Inflammatory macrophage (primary cell): ENCODE data around the gene MAST2.
"Not testable (repeated sequence)": the region's sequence is repeated elsewhere in the genome, so short reads cannot be mapped to it uniquely, and the experiment has no call there.

ENCODE experiments used
- DNase-seq, 2 donors: peaks; one replicate each; pipeline ENCODE4 v3.0.0-alpha.2; 2020 to 2022

Gene MAST2

DNA sequence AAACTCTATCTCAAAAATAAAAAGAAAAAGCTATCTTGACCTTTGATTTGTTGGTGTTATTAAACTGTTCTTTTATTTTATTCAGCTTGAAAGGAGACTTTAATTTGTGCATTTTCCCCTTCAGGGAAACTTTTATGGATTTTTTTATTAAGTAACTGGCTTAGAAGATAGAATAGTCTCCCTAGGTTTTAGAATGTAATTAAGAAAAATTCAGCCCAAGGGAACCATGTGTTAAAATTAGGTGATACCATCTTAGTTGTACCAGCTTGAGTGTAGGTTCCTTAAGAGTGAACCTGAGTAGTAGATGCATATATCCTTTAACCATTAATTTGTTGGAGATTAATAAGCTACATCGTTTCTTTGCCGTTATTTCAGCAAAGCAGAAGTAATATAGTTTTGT lies 11.4 kb downstream of the MAST2 start:
- no peak for DNase-seq

DNA sequence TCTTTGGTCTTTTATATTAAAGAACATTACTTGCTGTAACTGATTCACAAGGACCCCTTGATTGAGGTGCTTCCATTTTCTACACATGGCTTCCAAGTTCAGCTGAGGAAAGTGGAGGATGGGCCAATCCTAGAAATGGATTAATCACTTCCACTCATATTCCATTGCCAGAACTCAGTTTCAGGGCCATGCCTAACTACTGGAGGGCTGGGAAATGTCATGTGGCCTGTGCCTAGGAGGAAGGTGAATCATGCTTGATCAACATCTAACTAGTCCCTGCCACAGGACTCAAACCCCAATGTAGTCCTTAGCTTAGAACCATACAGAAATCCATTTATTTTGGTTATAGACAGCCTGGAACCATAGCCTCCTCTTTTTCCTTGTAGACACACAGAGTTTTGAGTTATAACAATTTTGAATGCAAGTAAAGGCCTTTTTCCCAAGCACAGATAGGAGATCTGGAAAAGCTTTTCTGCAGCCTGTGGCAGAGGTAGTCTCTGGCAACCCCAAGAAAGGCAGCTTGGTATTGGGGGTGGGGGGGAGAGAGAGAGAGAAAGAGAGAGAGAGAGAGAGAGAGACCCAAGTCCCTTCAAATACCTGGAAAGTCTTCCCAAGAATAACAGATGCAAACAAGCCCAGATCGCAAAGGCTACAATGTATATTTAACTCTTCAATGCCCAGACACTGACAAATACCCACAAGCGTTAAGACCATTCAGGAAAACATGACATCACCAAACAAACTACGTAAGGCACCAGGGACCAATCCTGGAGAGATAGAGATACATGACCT lies 12.5 kb downstream of the MAST2 start:
- DNase-seq: no peak

DNA sequence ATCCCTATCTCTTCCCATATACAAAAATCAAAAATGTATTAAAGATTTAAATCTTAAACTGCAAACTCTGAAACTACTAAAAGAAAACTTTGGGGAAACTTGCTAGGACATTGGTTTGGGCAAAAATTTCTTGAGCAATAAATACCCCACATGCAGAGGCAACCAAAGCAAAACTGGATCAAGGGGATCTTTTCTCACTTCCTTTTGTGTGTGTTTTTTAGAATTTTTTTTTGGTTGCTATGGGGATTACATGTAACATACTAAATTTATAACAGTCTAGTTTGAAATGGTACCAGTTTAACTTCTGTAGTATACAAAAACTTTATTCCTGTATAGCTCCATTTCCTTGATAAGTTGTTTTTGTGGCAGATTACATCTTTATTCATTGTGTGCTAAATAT lies 16.8 kb downstream of the MAST2 start:
- peak; percentile 17 to 55 for DNase-seq

DNA sequence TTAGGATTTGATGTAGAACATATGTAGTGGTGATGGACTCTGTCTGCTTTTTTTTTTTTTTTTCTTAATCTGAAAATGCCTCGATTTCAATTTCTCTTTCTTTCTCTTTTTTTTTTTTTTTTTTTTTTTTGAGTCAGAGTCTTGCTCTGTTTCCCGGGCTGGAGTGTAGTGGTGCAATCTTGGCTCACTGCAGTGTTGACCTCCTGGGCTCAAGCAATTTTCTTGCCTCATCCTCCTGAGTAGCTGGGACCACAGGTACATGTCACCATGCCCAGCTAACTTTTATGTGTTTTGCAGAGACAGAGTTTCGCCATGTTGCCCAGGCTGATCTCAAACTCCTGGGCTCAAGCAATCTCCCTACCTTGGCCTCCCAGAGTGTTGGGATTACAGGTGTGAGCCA lies 17.4 kb downstream of the MAST2 start:
- no peak for DNase-seq

DNA sequence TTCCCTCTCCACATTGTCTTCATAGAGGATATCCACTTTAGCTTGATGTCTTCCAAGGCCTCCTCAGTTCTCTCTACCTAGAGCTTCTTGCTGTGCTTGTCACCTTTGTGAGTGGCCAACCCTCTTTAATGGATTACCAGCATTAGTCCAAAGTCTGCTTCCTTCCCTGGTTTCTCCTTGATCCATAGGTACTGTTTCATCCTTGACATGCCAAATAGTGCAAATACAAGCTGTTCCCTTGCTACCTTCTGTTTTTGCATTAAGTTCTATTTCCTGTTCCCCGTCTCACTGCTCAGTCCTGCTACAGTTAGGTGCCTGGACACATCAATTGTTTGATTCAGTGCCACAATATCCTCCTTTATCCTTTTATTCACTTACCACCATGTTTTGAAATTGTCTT lies 19.2 kb downstream of the MAST2 start:
- DNase-seq: no peak

DNA sequence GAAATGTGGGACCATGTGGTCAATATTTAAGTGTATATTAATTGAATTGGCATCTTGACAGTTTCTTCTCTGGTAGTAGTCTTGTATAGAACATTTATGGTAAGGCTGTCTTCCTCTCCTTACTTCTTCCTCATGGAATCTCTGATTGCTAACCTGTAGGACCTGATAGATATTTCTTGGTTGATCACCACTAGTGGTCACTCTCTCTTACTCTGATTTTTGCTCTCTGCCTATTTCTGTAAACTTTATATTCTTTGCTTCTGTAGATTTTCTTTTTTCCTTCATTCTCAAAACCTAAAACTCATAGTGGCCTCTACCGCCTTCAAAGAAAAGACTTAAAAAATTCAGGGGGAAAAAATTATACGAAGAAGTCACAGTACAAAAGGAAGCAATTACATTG lies 21.2 kb downstream of the MAST2 start:
- DNase-seq: no peak

DNA sequence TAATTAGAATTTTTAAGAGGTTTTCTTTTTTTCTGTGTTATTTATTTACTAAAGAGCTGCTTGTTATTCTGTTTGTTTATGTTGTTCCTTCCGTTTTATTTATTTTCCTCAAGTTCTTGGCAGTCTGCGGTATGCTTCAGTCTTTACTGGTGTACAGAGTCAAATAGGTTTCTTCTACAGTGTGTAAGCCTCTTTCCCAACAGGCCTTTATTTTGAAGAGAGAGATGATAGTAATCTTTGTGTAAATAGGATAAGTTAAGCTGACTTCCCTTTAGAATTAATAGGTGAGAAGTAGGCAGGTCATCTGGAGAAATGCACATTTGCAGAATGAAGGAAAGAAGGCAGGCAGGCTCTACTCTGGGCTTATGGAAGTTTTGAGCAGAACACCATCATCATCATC lies 23.8 kb downstream of the MAST2 start:
- no peak for DNase-seq

DNA sequence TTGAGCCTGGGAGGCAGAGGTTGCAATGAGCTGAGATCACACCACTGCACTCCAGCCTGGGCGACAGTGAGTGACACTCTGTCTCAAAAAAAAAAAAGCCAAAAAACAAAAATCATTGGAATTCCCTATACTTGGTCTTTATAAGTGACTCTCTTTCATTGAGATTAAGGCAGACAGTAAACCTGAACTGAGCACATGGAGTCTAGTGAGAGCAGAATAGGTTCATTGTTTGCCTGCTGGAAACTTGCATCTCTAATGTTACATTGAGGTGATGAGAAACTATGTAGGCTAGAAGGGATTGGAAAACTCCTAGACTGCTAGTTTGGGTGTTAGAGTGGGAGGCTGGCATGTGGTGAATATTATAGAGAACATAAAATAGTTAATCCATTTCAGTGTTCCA lies 25.4 kb downstream of the MAST2 start:
- no peak for DNase-seq

DNA sequence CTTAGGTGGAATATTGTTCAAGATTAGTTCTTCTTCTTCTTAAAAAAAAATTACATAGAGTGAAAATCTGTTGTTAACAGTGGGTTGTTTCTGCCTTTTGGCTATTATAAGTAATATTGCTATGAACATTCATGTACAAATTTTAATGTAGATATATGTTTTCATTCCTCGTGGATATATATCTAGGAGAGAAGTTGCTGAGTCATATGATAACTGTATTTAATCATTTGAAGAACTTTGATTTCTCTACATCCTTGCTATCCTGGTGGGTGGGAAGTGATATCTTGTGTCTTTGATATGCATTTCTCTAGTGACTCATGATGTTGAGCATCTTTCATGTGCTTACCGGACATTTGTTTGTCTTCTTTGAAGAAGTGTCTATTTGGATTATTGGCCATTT lies 29.9 kb downstream of the MAST2 start:
- no peak for DNase-seq

DNA sequence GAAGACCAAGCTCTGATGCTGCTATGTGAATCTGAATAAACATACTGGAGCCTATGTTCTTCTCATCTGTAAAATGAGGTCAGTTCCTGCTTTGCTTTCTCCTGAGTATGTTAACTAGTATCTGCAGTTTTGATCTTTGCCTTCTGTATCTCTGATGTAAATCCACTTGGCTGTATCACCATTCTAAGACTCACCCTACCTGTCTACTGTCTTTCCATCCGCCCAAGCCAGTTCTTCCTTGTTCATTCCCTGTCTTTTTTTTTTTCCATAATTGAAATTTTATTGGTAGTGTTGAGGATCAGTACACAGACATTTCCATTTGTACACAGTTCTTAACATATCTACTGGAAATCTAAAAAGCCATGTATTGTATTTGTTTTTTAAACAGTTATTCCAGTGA lies 31.3 kb downstream of the MAST2 start:
- no peak for DNase-seq

DNA sequence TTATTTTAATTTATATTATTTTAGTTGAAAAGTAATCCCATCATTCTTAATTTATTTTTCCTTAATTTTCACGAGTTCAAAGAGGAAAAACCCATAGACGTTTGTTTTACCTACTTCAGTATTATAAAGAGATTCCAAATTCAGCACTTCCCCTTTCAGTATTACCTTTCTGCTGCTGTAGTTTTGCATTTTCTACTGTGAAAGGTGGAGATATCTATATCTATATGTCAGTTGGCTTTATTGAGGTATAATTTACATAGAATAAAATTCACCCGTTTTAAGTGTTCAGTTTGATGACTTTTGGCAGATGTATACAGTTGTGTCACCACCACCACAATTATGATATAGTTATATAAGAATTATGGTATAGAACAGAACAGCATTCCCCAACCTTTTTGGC lies 33.0 kb downstream of the MAST2 start:
- no peak for DNase-seq

DNA sequence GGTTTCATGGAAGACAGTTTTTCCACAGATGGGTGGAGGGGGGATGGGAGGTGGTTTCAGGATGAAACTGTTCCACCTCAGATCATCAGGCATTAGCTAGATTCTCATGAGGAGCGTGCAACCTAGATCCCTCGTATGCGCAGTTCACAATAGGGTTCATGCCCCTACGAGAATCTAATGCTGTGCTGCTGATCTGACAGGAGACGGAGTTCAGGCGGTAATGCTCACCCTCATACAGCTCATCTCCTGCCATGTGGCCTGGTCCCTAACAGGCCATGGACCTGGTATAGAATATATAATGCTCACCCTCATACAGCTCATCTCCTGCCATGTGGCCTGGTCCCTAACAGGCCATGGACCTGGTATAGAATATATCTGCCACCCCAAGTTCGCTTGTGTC lies 33.4 kb downstream of the MAST2 start:
- not testable (repeated sequence) for DNase-seq

DNA sequence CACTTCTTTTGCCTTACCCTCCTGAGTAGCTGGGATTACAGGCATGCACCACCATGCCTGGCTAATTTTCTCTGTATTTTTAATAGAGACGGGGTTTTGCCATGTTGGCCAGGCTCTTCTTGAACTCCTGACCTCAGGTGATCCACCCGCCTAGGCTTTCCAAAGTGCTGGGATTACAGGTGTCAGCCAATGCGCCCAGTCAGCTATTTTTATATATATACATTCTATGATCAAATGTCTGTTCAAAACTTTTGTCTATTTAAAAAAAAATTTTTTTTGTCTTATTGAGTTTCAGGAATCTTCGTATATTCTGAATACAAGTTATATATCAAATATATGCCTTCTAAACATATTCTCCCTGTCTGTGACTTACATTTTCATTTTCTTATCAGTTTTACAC lies 34.9 kb downstream of the MAST2 start:
- DNase-seq: not testable (repeated sequence)

DNA sequence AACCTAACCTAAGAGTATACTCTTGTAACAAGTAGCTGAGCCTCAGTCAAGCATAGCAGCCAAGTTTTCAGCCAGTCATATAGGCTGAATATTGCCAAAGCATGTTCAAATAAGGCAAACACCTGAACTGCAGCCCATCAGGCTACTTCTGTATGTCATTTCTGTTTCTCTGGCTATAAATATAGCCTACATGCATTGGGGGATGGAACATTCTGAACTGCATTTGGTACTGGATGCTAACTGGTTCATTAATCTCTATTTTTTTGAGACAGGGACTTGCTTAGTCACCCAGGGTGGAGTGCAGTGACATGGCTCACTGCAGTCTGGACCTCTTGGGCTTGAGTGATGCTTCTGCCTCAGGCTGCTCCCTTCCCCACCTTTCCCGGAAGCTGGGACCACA lies 37.3 kb downstream of the MAST2 start:
- no peak for DNase-seq

DNA sequence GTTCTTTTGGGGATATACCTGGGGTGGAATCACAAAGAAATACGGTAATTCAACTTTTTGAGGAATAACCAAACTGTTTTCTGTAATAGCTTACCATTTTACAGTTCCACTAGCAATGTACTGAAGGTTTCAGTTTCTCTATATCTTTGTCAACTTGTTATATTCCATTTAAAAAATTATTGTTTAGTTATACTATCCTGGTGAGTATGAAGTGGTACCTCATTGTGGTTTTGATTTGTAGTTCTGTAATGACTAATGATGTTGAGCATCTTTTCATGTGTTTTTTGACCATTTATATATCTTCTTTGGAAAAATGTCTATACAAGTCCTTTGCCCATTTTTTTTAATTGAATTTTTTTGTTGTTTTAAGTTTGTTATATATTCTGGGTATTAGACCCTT lies 39.4 kb downstream of the MAST2 start:
- no peak for DNase-seq

DNA sequence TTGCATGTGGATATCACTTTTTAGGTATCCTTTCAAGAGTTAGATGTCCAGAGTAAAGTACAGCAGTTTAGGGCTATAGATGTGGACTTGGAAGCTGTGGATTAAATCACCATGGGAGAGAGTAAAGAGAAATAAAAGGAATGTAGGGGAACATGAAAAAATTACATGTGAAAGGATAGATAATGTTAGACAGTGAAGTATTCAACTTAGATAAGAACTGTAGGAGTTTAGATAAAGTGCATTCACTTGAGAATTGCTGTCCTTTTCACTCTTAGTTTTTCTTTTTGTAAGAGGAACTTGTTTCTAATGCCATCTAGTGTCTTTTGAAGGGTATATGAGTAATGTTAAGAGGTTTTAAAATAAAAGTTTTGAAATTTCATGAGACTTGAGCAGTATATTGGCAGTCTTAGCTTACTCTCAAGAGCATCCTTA lies 40.1 kb downstream of the MAST2 start:
- DNase-seq: peak in 1 of 2 donors; percentile 56

DNA sequence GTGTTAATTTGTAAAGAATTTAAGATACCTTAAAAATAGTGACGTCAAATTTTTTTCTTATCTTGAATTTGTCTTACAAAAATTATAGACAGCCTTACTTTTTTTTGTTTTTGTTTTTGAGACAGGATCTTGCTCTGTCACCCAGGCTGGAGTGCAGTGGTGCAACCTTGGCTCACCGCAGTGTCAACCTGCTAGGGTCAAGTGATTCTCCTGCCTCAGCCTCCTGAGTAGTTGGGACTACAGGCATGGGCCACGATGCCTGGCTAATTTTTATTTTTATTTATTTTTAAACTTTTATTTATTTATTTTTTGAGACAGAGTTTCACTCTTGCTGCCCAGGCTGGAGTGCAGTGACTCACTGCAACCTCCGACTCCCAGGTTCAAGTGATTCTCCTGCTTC lies 40.6 kb downstream of the MAST2 start:
- DNase-seq: not testable (repeated sequence)

DNA sequence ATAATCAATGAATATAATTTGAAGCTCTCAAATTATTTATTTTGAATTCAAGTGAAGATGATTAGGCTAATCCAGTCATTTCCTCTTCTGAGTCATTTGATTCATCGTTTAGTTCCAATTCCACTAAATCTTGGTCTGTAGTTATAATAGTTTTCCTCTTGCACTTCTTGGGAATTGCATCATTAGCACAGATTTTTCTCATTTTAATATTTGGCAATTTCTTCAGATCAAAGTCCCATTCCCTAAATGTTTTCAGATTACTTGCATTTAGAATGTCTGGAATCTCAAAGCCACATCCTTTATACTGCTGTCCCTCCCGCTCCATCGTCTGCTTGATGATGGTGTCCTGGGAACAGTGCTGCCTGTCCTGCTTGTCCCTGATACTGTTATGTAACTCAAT lies 43.5 kb downstream of the MAST2 start:
- DNase-seq: no peak

DNA sequence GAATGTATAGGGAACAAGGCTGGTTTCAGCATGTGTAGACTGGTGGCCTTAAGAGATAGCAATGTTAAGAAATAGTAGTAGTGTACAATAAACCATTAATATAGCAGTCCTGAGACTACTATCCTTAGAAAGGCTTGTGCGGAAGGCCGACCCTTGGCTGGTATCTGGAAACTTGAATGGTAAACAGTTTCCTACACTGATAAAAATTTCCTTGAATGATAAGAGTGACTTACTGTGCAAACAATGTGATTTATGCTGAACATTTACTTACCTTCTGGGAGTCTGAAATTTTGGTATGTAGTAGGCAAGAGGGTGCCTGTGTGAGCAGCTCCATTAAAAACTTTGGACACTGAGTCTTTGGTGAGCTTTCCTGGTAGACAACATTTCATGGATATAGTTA lies 44.7 kb downstream of the MAST2 start:
- no peak for DNase-seq

DNA sequence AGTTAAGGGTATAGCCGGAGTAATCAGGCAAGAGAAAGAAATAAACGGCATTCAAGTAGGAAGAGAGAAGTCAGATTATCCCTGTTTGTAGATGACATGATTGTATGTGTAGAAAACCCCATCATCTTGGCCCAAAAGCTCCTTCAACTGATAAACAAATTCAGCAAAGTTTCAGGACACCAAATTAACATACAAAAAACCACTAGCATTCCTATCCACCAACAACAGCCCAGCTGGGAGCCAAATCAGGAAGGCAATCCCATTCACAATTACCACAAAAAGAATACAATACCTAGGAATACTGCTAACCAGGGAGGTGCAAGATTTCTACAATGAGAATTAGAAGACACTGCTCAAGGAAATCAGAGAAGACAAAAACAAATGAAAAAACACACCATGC lies 45.3 kb downstream of the MAST2 start:
- DNase-seq: no peak

DNA sequence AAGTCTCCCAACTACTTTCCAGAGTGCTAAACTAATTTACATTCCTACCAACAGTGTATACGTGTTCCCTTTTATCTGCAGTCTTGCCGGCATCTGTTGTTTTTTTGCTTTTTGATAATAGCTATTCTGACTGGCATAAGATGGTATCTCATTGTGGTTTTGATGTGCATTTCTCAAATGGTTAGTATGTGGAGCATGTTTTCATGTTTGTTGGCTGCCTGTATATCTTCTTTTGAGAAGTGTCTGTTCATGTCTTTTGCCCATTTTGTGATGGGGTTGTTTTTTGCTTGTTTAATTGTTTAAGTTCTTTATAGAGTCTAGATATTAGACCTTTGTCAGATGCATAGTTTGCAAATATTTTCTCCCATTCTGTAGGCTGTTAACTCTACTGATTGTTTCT lies 46.6 kb downstream of the MAST2 start:
- no peak for DNase-seq

DNA sequence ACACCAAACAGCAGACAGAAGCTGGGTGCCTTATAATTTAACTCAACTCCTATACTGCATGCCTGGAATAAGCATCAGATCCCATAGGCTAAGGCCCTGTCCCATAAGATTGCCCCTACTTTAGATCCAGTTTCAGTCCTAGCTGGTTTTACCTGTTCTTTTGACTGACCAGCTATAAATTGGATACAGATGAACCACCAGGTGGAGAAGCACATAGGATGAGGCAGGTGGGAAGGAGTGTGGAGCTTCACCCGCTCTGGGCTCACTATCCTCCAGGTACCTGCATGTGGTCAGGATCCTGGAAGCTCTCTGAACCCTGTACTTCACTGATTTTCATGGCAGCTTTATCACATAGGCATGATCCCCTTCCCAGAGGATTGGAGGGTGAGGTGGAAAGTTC lies 51.3 kb downstream of the MAST2 start:
- DNase-seq: no peak

DNA sequence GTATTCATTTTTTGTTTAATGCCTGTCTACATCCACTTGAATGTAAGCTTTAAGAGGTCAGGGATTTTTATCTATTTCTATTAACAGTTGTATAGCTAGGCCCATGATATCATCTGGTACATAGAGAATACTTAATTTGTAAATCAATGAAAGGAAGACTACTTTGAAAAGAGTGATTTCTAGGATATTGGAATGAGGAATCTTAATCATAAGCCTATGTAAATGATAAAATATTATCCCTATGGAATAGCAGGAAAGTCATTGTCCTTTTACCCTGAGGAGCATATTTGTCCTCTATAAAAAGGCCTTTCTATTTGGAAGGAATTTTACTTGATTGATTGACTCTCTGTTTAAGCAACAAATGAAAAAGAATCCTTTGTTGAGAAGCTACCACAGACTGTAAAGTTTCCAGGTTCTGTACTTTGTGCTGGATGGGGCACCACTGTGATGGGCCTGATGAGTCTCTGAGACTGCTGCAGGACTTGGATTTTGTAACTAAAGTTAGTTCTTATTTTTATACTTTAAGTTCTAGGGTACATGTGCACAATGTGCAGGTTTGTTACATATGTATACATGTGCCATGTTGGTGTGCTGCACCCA lies 53.8 kb downstream of the MAST2 start:
- no peak for DNase-seq

DNA sequence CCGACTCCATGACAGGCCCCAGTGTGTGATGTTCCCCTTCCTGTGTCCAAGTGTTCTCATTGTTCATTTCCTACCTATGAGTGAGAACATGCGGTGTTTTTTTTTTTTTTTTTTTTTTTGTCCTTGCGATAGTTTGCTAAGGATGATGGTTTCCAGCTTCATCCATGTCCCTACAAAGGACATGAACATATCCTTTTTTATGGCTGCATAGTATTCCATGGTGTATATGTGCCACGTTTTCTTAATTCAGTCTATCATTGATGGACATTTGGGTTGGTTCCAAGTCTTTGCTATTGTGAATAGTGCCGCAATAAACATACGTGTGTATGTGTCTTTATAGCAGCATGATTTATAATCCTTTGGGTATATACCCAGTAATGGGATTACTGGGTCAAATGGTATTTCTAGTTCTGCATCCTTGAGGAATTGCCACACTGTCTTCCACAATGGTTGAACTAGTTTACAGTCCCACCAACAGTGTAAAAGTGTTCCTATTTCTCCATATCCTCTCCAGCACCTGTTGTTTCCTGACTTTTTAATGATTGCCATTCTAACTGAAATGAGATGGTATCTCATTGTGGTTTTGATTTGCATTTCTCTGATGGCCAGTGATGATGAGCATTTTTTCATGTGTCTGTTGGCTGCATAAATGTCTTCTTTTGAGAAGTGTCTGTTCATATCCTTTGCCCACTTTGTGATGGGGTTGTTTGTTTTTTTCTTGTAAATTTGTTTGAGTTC lies 54.5 kb downstream of the MAST2 start:
- not testable (repeated sequence) for DNase-seq
